ENCODE results near the gene DOCK4.

The DOCK4 gene

DNA sequence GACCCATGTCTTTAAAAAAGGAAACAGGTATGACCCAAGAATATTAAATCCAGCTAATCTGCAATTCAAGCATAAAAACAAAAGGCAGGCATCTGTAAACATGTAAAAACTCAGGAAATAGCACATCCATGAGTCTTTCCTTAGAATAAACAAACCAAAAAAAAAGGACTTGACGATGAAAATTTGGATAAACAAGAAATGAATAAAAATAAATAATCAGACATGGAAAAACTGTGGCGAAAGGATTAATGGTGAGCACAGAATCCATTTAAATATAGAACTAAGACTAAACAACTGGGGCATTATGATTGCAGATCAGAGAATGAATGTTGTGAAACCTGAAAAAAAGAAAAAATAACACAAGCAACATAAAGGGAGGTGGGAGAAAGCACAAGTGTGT is 170.1 kb downstream of the DOCK4 start:
- TF ChIP-seq, protein P1, sequence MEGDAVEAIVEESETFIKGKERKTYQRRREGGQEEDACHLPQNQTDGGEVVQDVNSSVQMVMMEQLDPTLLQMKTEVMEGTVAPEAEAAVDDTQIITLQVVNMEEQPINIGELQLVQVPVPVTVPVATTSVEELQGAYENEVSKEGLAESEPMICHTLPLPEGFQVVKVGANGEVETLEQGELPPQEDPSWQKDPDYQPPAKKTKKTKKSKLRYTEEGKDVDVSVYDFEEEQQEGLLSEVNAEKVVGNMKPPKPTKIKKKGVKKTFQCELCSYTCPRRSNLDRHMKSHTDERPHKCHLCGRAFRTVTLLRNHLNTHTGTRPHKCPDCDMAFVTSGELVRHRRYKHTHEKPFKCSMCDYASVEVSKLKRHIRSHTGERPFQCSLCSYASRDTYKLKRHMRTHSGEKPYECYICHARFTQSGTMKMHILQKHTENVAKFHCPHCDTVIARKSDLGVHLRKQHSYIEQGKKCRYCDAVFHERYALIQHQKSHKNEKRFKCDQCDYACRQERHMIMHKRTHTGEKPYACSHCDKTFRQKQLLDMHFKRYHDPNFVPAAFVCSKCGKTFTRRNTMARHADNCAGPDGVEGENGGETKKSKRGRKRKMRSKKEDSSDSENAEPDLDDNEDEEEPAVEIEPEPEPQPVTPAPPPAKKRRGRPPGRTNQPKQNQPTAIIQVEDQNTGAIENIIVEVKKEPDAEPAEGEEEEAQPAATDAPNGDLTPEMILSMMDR (conservative IDR thresholded peaks at IDR 0.05; ENCODE audit: low read depth, low read length) = no peak
- Histone ChIP-seq H3K4me2 (no peak overlapping the region), H3K27me3 (ENCODE audit: insufficient read depth, low read depth) (no peaks in the 10 kb centered on the region), H3K4me3 (IDR thresholded peaks at IDR 0.05; ENCODE audit: insufficient read depth, low read depth, low read length) (no peak overlapping the region), H3K4me1 (ENCODE audit: low read depth, poor library complexity, severe bottlenecking) (no peaks in the 10 kb centered on the region), H3K36me3 (ENCODE audit: insufficient read depth) (no peaks in the 10 kb centered on the region), H4K20me1 (ENCODE audit: insufficient read depth) (no peaks in the 10 kb centered on the region; the same call in 1 of the 2 replicates), H2AFZ (ENCODE audit: low read depth) (no peak overlapping the region), H3K27ac (no peak overlapping the region), H3K79me2 (ENCODE audit: insufficient read depth, low read depth) (no peaks in the 10 kb centered on the region), H3K9ac (no peak overlapping the region)

DNA sequence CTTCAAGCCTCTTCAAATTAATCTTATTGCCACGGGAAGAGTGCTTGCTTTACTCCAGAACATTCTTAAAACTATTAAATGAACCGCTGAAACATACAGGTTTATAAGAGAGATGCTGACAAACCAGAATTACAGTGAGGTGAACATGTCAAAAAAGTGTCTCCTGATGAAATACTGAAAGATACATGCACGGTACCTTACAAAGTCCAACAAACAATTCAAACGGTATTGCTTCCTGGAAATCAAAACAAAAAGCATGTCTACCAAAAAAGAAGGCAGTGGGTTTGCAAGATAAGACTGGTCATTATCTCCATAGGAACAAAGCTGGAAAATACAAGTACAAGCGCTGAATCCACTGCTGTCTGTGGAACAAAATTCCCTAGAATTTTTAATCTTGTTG is 174.5 kb downstream of the DOCK4 start:
- H3K79me2 ChIP-seq (ENCODE audit: insufficient read depth, low read depth) = no peaks in the 10 kb centered on the region
- no peak overlapping the region for H2AFZ ChIP-seq (ENCODE audit: low read depth)
- no peak overlapping the region for H3K4me2 ChIP-seq
- TF ChIP-seq, protein P1 (conservative IDR thresholded peaks at IDR 0.05; ENCODE audit: low read depth, low read length) = no peak
- no peak overlapping the region for H3K27ac ChIP-seq
- H4K20me1 ChIP-seq (ENCODE audit: insufficient read depth) = no peaks in the 10 kb centered on the region
- no peaks in the 10 kb centered on the region for H3K36me3 ChIP-seq (ENCODE audit: insufficient read depth)
- no peak overlapping the region for H3K9ac ChIP-seq
- H3K4me3 ChIP-seq (IDR thresholded peaks at IDR 0.05; ENCODE audit: insufficient read depth, low read depth, low read length) = no peak overlapping the region
- no peaks in the 10 kb centered on the region for H3K4me1 ChIP-seq (ENCODE audit: low read depth, poor library complexity, severe bottlenecking)
- H3K27me3 ChIP-seq (ENCODE audit: insufficient read depth, low read depth) = no peaks in the 10 kb centered on the region

DNA sequence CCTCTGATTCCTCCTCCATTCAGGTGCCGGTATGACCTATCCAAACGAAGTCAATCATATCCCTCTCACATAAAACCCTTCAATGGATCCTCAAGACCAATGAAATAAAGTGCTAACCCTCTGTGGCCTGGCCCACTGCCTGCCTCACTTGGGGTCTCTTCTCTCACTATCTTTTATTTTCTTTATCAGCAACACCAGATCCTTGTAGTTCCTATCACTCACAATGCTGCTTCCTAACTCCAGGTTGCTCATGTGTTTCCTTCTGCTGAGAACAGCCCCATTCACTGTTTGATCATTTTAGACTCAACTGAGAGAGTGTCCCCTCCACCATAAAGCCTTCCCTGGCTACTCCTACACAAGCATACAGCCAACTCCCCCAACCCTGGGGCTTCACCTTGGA is 180.6 kb downstream of the DOCK4 start:
- Histone ChIP-seq H3K4me1 (ENCODE audit: low read depth, poor library complexity, severe bottlenecking) (no peaks in the 10 kb centered on the region), H3K27ac (no peak overlapping the region), H3K27me3 (ENCODE audit: insufficient read depth, low read depth) (no peaks in the 10 kb centered on the region), H3K4me3 (IDR thresholded peaks at IDR 0.05; ENCODE audit: insufficient read depth, low read depth, low read length) (no peak overlapping the region), H3K9ac (no peak overlapping the region), H4K20me1 (ENCODE audit: insufficient read depth) (no peaks in the 10 kb centered on the region), H3K79me2 (ENCODE audit: insufficient read depth, low read depth) (no peaks in the 10 kb centered on the region), H3K4me2 (no peak overlapping the region), H3K36me3 (ENCODE audit: insufficient read depth) (no peaks in the 10 kb centered on the region), H2AFZ (ENCODE audit: low read depth) (no peak overlapping the region)
- TF ChIP-seq, protein P1 (conservative IDR thresholded peaks at IDR 0.05; ENCODE audit: low read depth, low read length) = no peak

DNA sequence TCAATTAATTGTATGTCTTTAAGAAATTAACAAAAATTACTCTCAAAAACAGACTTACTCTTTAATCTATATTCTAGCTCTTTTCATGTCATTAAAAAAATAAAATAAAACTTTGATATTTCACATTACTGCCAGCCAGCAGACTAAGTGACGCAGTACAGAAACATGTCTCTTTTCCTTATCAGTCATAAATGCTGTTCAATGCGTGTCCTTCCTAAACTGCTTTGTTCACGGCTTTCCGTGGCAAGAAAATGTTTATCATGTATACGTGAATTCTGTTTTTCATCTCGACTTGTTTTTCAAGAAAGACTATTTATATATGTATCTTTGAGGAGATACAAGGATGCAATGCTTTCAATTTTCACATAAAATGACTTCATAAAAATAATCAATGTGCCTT is 182.4 kb downstream of the DOCK4 start:
- Histone ChIP-seq H2AFZ (ENCODE audit: low read depth) (no peak overlapping the region), H3K4me3 (IDR thresholded peaks at IDR 0.05; ENCODE audit: insufficient read depth, low read depth, low read length) (no peak overlapping the region), H3K4me2 (no peak overlapping the region), H3K4me1 (ENCODE audit: low read depth, poor library complexity, severe bottlenecking) (no peaks in the 10 kb centered on the region), H3K9ac (no peak overlapping the region), H3K36me3 (ENCODE audit: insufficient read depth) (no peaks in the 10 kb centered on the region), H3K79me2 (ENCODE audit: insufficient read depth, low read depth) (no peaks in the 10 kb centered on the region), H4K20me1 (ENCODE audit: insufficient read depth) (no peaks in the 10 kb centered on the region), H3K27ac (no peak overlapping the region), H3K27me3 (ENCODE audit: insufficient read depth, low read depth) (no peaks in the 10 kb centered on the region)
- TF ChIP-seq, protein P1 (conservative IDR thresholded peaks at IDR 0.05; ENCODE audit: low read depth, low read length) = no peak

All from KMS-11 (cell line).